ENCODE results near the gene USP47.

- TF ChIP-seq, protein P1, sequence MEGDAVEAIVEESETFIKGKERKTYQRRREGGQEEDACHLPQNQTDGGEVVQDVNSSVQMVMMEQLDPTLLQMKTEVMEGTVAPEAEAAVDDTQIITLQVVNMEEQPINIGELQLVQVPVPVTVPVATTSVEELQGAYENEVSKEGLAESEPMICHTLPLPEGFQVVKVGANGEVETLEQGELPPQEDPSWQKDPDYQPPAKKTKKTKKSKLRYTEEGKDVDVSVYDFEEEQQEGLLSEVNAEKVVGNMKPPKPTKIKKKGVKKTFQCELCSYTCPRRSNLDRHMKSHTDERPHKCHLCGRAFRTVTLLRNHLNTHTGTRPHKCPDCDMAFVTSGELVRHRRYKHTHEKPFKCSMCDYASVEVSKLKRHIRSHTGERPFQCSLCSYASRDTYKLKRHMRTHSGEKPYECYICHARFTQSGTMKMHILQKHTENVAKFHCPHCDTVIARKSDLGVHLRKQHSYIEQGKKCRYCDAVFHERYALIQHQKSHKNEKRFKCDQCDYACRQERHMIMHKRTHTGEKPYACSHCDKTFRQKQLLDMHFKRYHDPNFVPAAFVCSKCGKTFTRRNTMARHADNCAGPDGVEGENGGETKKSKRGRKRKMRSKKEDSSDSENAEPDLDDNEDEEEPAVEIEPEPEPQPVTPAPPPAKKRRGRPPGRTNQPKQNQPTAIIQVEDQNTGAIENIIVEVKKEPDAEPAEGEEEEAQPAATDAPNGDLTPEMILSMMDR (IDR thresholded peaks at IDR 0.05), result no peak
- TF ChIP-seq POLR2AphosphoS5 (IDR thresholded peaks at IDR 0.05), result no peak
- no peak for TF ChIP-seq POLR2A (IDR thresholded peaks at IDR 0.05)
Measured at GRCh38 chr11:11940551-11940950, 98.8 kb downstream of the USP47 start.
